Astrocyte of the cerebellum (primary cell): ENCODE results near the gene KRT5.
A peak's percentile ranks its signal among the peaks of the same experiment; 100 is the strongest.

Experiments
- DNase-seq: peaks from one replicate; pipeline ENCODE4 v3.0.0-alpha.2; 2011; ENCODE audit warnings: low read depth
- H3K4me3 ChIP-seq: 2 replicates; pipeline ENCODE4 v1.5.1; 2011; ENCODE audit warnings: mild to moderate bottlenecking, low read depth, low read length, moderate library complexity
- CTCF ChIP-seq: IDR thresholded peaks from 2 replicates; pipeline ENCODE4 v1.5.1; 2012; ENCODE audit warnings: low read length, low read depth, moderate library complexity, mild to moderate bottlenecking; ENCODE audit errors: missing control alignments
- in situ Hi-C: cut with HindIII; loops from 2 replicates; pipeline ENCODE4 v1.10.0; 2017; ENCODE audit warnings: low sequenced_read_pairs

Gene KRT5

GRCh38 chr12:52519826-52520662, at the start of gene KRT5:
Gene KRT5, minus strand, starts transcription at chr12:52520394. Its CDS starts 98 bp downstream, at chr12:52520296.
- in situ Hi-C loops = no loop called here
- H3K4me3 ChIP-seq = no peak within 1 kb of the TSS
- no peak for TF ChIP-seq CTCF
- no peak for DNase-seq

GRCh38 chr12:52568111-52568510, 47.9 kb upstream of the KRT5 start:
- TF ChIP-seq CTCF = no peak
- in situ Hi-C loops = no loop called here
- DNase-seq = no peak
- no peak overlapping the region for H3K4me3 ChIP-seq

- DNase-seq = no peak
- in situ Hi-C loops = no loop called here
- no peak for TF ChIP-seq CTCF
- no peak overlapping the region for H3K4me3 ChIP-seq
Observed at GRCh38 chr12:52566847-52567291, 46.7 kb upstream of the KRT5 start.

GRCh38 chr12:52564582-52564981, 44.4 kb upstream of the KRT5 start:
- no peak for DNase-seq
- no peak overlapping the region for H3K4me3 ChIP-seq
- in situ Hi-C loops = no loop called here
- TF ChIP-seq CTCF = no peak

GRCh38 chr12:52561880-52562449, 41.8 kb upstream of the KRT5 start:
- peak; percentile 16 for TF ChIP-seq CTCF
- no peak overlapping the region for H3K4me3 ChIP-seq
- in situ Hi-C loops = no loop called here
- no peak for DNase-seq

GRCh38 chr12:52559979-52560378, 39.8 kb upstream of the KRT5 start:
- no peak for DNase-seq
- no peak overlapping the region for H3K4me3 ChIP-seq
- in situ Hi-C loops = no loop called here
- TF ChIP-seq CTCF = no peak
